DMS153 treated with DMSO at 0.1 percent for 48 hours (cell line): ENCODE results near the gene CYP39A1.

Source experiments
- DNase-seq: peaks from one replicate; lab custom pipeline; 2025; ENCODE audit not compliant: unreplicated experiment; lab: John Stamatoyannopoulos, UW

The CYP39A1 gene

GRCh38 chr6:46592740-46593139 is 59.9 kb downstream of the CYP39A1 start:
- no peak for DNase-seq

- DNase-seq, result no peak
These were observed 60.6 kb downstream of the CYP39A1 start for GRCh38 chr6:46592046-46592445.

- no peak for DNase-seq
These were observed 61.9 kb downstream of the CYP39A1 start for GRCh38 chr6:46590765-46591164.

GRCh38 chr6:46586906-46587305 is 65.7 kb downstream of the CYP39A1 start:
- DNase-seq, result no peak

- no peak for DNase-seq
These were observed 68.0 kb downstream of the CYP39A1 start for GRCh38 chr6:46584586-46584985.

GRCh38 chr6:46583721-46584120 is 68.9 kb downstream of the CYP39A1 start:
- DNase-seq, result no peak

- no peak for DNase-seq
These were observed 69.5 kb downstream of the CYP39A1 start for GRCh38 chr6:46583081-46583480.

GRCh38 chr6:46581459-46582177 is 71.0 kb downstream of the CYP39A1 start:
- DNase-seq, result no peak

- DNase-seq, result no peak
These were observed 77.1 kb downstream of the CYP39A1 start for GRCh38 chr6:46575530-46575929.

GRCh38 chr6:46573140-46573539 is 79.5 kb downstream of the CYP39A1 start:
- no peak for DNase-seq

GRCh38 chr6:46565531-46565930 is 87.1 kb downstream of the CYP39A1 start:
- DNase-seq, result no peak

GRCh38 chr6:46563924-46564323 is 88.7 kb downstream of the CYP39A1 start:
- DNase-seq, result no peak

- no peak for DNase-seq
These were observed 96.6 kb downstream of the CYP39A1 start for GRCh38 chr6:46556053-46556452.

GRCh38 chr6:46555129-46555528 is 97.5 kb downstream of the CYP39A1 start:
- DNase-seq, result no peak

- no peak for DNase-seq
These were observed 103.5 kb downstream of the CYP39A1 start for GRCh38 chr6:46549155-46549554.

- DNase-seq, result no peak
These were observed 111.1 kb downstream of the CYP39A1 start for GRCh38 chr6:46541556-46541955.

GRCh38 chr6:46539866-46540265 is 112.8 kb downstream of the CYP39A1 start:
- DNase-seq, result no peak

- no peak for DNase-seq
These were observed 113.7 kb downstream of the CYP39A1 start for GRCh38 chr6:46538800-46539480.

GRCh38 chr6:46530896-46531295 is 121.7 kb downstream of the CYP39A1 start:
- no peak for DNase-seq

- DNase-seq, result no peak
These were observed 123.5 kb downstream of the CYP39A1 start for GRCh38 chr6:46528961-46529750.

GRCh38 chr6:46526607-46527006 is 126.0 kb downstream of the CYP39A1 start:
- no peak for DNase-seq

GRCh38 chr6:46525583-46525982 is 127.0 kb downstream of the CYP39A1 start:
- DNase-seq, result no peak
